HEK293 (cell line): ENCODE measurements around the gene NBPF3.

ENCODE experiments used
- BCL11B ChIP-seq: fragments of 450-650 bp; formaldehyde crosslinking; IDR thresholded peaks from 2 replicates; pipeline ENCODE4 v1.5.1; 2016; ENCODE audit warnings: low read depth, missing biosample characterization, missing genetic modification characterization
- FEZF1 ChIP-seq: fragments of 450-650 bp; formaldehyde crosslinking; IDR thresholded peaks from 2 replicates; pipeline ENCODE4 v1.5.1; 2016; ENCODE audit warnings: missing biosample characterization, missing genetic modification characterization
- GLIS1 ChIP-seq: fragments of 450-650 bp; formaldehyde crosslinking; IDR thresholded peaks from 2 replicates; pipeline ENCODE4 v1.5.1; 2016; ENCODE audit warnings: missing biosample characterization, missing genetic modification characterization
- KLF1 ChIP-seq: fragments of 450-650 bp; formaldehyde crosslinking; IDR thresholded peaks from 2 replicates; pipeline ENCODE4 v1.5.1; 2016; ENCODE audit warnings: missing biosample characterization, missing genetic modification characterization
- OVOL3 ChIP-seq: fragments of 450-650 bp; formaldehyde crosslinking; IDR thresholded peaks from 2 replicates; pipeline ENCODE4 v1.5.1; 2016; ENCODE audit warnings: missing biosample characterization, missing genetic modification characterization
- PRDM10 ChIP-seq: fragments of 450-650 bp; formaldehyde crosslinking; IDR thresholded peaks from 2 replicates; pipeline ENCODE4 v1.5.1; 2016; ENCODE audit warnings: missing biosample characterization, missing genetic modification characterization
- PRDM6 ChIP-seq: fragments of 450-650 bp; formaldehyde crosslinking; IDR thresholded peaks from 2 replicates; pipeline ENCODE4 v1.5.1; 2017; ENCODE audit warnings: missing biosample characterization, missing genetic modification characterization
- SCRT2 ChIP-seq: fragments of 450-650 bp; formaldehyde crosslinking; IDR thresholded peaks from 2 replicates; pipeline ENCODE4 v1.5.1; 2016; ENCODE audit warnings: missing biosample characterization, missing genetic modification characterization
- SP7 ChIP-seq: fragments of 450-650 bp; formaldehyde crosslinking; IDR thresholded peaks from 2 replicates; pipeline ENCODE4 v1.5.1; 2016; ENCODE audit warnings: missing biosample characterization, missing genetic modification characterization
- WT1 ChIP-seq: fragments of 450-650 bp; formaldehyde crosslinking; IDR thresholded peaks from 2 replicates; pipeline ENCODE4 v1.5.1; 2016; ENCODE audit warnings: missing biosample characterization, missing genetic modification characterization
- ZBTB11 ChIP-seq: fragments of 450-650 bp; formaldehyde crosslinking; conservative IDR thresholded peaks from 2 replicates; pipeline ENCODE4 v1.5.1; 2016; ENCODE audit warnings: low read depth, missing biosample characterization, missing genetic modification characterization
- ZBTB20 ChIP-seq: fragments of 450-650 bp; formaldehyde crosslinking; IDR thresholded peaks from 2 replicates; pipeline ENCODE4 v1.5.1; 2016; ENCODE audit warnings: missing biosample characterization, missing genetic modification characterization
- ZBTB8A ChIP-seq: fragments of 450-650 bp; formaldehyde crosslinking; IDR thresholded peaks from 2 replicates; pipeline ENCODE4 v1.5.1; 2016; ENCODE audit warnings: missing biosample characterization, missing genetic modification characterization
- ZNF16 ChIP-seq: fragments of 450-650 bp; formaldehyde crosslinking; IDR thresholded peaks from 2 replicates; pipeline ENCODE4 v1.5.1; 2016; ENCODE audit warnings: low read depth, missing biosample characterization, missing genetic modification characterization
- ZNF23 ChIP-seq: fragments of 450-650 bp; formaldehyde crosslinking; IDR thresholded peaks from 2 replicates; pipeline ENCODE4 v1.5.1; 2016; ENCODE audit warnings: missing biosample characterization, missing genetic modification characterization, borderline replicate concordance
- ZNF24 ChIP-seq: fragments of 450-650 bp; formaldehyde crosslinking; IDR thresholded peaks from 2 replicates; pipeline ENCODE4 v1.5.1; 2016; ENCODE audit warnings: missing biosample characterization, missing genetic modification characterization
- ZNF366 ChIP-seq: fragments of 450-650 bp; formaldehyde crosslinking; conservative IDR thresholded peaks from 2 replicates; pipeline ENCODE4 v1.5.1; 2016; ENCODE audit warnings: missing biosample characterization, missing genetic modification characterization
- ZNF37A ChIP-seq: fragments of 450-650 bp; IDR thresholded peaks from 2 replicates; pipeline ENCODE4 v1.5.1; 2018; ENCODE audit warnings: missing biosample characterization, missing genetic modification characterization
- ZNF398 ChIP-seq: fragments of 450-650 bp; formaldehyde crosslinking; IDR thresholded peaks from 2 replicates; pipeline ENCODE4 v1.5.1; 2017; ENCODE audit warnings: missing biosample characterization, missing genetic modification characterization
- ZNF473 ChIP-seq: fragments of 450-650 bp; formaldehyde crosslinking; IDR thresholded peaks from 2 replicates; pipeline ENCODE4 v1.5.1; 2017; ENCODE audit warnings: missing biosample characterization, missing genetic modification characterization
- ZNF549 ChIP-seq: fragments of 450-650 bp; IDR thresholded peaks from 2 replicates; pipeline ENCODE4 v1.5.1; 2018; ENCODE audit warnings: missing biosample characterization, missing genetic modification characterization, mild to moderate bottlenecking, inconsistent platforms, moderate library complexity
- ZNF629 ChIP-seq: fragments of 450-650 bp; formaldehyde crosslinking; IDR thresholded peaks from 2 replicates; pipeline ENCODE4 v1.5.1; 2017; ENCODE audit warnings: missing biosample characterization, missing genetic modification characterization
- ZNF791 ChIP-seq: fragments of 450-650 bp; formaldehyde crosslinking; IDR thresholded peaks from 2 replicates; pipeline ENCODE4 v1.5.1; 2016; ENCODE audit warnings: missing biosample characterization, missing genetic modification characterization
- TF ChIP-seq, protein P1 (sequence below): fragments of 450-650 bp; IDR thresholded peaks from 2 replicates; pipeline ENCODE4 v1.5.1; 2018; ENCODE audit warnings: missing biosample characterization, mild to moderate bottlenecking, missing genetic modification characterization
- TF ChIP-seq, protein P2 (sequence below): fragments of 450-650 bp; formaldehyde crosslinking; IDR thresholded peaks from 2 replicates; pipeline ENCODE4 v1.5.1; 2016; ENCODE audit warnings: missing biosample characterization, missing genetic modification characterization

NBPF3 gene

DNA sequence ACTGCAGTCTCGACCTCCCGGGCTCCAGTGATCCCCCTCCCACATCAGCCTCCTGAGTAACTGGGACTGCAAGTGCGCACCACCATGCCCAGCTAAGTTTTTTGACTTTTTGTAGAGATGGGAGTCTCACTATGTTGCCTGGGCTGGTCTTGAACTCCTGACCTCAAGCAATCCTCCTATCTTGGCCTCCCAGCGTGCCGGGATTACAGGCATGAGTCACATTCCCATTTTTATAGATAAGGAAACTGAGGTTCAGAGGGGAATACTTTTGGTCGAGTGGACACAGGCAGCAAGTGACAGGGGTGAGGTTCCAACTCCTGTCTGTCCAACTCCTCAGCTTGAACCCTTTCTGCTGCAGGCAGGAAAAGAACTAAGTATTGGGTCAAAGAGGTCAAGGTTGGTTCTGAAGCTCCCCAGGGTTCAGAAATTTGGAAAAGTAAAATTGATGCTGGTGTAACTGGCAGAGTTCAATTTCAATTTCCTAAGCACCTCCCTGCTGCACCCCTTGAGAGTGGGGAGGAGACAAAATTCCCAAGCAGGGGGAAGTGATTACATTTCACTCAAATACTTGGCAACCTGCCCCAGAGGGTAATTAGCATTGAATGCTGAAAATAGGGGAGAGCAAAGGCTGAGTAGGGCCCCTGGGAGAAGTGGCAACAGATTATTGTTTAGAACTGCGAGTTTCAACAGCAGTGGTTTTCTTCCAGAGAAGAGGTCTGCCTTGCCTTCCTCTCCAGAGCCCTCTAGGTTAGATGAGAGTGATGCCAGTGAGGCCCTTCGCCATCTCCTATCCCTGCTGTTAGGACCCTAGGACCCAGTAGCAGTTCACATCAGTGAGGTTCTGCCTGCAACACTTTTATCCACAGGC lies 51.8 kb downstream of the NBPF3 start (continued):
- TF ChIP-seq ZNF398 (no peak), ZBTB20 (tag by site-specific recombination) (no peak), ZBTB11 (no peak), SP7 (tag by site-specific recombination) (peak; percentile 19; the same call in 1 of the 2 replicates), ZNF473 (tag by site-specific recombination) (no peak), PRDM6 (0 out of 2 replicates have a peak, but pooled peaks have one; percentile 15), KLF1 (tag by site-specific recombination) (no peak), ZNF37A (tag by site-specific recombination) (no peak), ZBTB8A (tag by site-specific recombination) (no peak), FEZF1 (tag by site-specific recombination) (peak; percentile 51; the same call in 1 of the 2 replicates), ZNF366 (tag by site-specific recombination) (no peak), ZNF24 (tag by site-specific recombination) (no peak), GLIS1 (tag by site-specific recombination) (peak; percentile 52), SCRT2 (peak; percentile 84), BCL11B (tag by site-specific recombination) (no peak), ZNF23 (tag by site-specific recombination) (no peak), ZNF16 (tag by site-specific recombination) (no peak), PRDM10 (tag by site-specific recombination) (peak; percentile 91), ZNF629 (tag by site-specific recombination) (0 out of 2 replicates have a peak, but pooled peaks have one; percentile 15), WT1 (tag by site-specific recombination) (peak; percentile 72; the same call in 1 of the 2 replicates), OVOL3 (tag by site-specific recombination) (no peak), ZNF791 (no peak), ZNF549 (no peak)
- TF ChIP-seq, protein P1, sequence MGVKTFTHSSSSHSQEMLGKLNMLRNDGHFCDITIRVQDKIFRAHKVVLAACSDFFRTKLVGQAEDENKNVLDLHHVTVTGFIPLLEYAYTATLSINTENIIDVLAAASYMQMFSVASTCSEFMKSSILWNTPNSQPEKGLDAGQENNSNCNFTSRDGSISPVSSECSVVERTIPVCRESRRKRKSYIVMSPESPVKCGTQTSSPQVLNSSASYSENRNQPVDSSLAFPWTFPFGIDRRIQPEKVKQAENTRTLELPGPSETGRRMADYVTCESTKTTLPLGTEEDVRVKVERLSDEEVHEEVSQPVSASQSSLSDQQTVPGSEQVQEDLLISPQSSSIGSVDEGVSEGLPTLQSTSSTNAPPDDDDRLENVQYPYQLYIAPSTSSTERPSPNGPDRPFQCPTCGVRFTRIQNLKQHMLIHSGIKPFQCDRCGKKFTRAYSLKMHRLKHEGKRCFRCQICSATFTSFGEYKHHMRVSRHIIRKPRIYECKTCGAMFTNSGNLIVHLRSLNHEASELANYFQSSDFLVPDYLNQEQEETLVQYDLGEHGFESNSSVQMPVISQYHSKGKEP (tag by site-specific recombination): peak; percentile 71
- TF ChIP-seq, protein P2, sequence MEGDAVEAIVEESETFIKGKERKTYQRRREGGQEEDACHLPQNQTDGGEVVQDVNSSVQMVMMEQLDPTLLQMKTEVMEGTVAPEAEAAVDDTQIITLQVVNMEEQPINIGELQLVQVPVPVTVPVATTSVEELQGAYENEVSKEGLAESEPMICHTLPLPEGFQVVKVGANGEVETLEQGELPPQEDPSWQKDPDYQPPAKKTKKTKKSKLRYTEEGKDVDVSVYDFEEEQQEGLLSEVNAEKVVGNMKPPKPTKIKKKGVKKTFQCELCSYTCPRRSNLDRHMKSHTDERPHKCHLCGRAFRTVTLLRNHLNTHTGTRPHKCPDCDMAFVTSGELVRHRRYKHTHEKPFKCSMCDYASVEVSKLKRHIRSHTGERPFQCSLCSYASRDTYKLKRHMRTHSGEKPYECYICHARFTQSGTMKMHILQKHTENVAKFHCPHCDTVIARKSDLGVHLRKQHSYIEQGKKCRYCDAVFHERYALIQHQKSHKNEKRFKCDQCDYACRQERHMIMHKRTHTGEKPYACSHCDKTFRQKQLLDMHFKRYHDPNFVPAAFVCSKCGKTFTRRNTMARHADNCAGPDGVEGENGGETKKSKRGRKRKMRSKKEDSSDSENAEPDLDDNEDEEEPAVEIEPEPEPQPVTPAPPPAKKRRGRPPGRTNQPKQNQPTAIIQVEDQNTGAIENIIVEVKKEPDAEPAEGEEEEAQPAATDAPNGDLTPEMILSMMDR (tag by site-specific recombination): no peak
